K562 (cell line): ENCODE measurements around the gene RPL7A. TPM values are rescaled to one million over a fixed set of nuclear protein-coding genes. Genes with fewer than 3 reads are reported as not detected.

Source experiments
- ATAC-seq: fragments of 200-7000 bp; cut with Tn5 transposase; 3 replicates; pipeline ENCODE4 v1.9.1; 2020; ENCODE audit warnings: moderate library complexity
- BruUV-seq: library from RNA; stranded (reverse); fragments of 400-500 nt; replicated peaks from 2 replicates; lab custom pipeline; 2021; lab: Mats Ljungman, UMichigan
- CTCF ChIA-PET: fragments of 300-600 bp; formaldehyde crosslinking; extraction: SDS; loops from one replicate; lab custom pipeline; 2021; ENCODE audit warnings: low intra/inter-chr PET ratio; lab: Yijun Ruan, JAX
- POLR2A ChIA-PET: fragments of 300-600, 350-650 bp; sonication (Branson Sonifier 250); formaldehyde crosslinking; extraction: SDS; loops from one replicate; lab custom pipeline; 2021; ENCODE audit warnings: antibody characterized with exemption, inconsistent platforms; lab: Yijun Ruan, JAX
- DNase-seq, 4 experiments: peaks; one replicate each; pipeline versions ENCODE4 v3.0.0 to v3.0.0-alpha.2; 2011 to 2018; ENCODE audit warnings: low spot score in 3 of 4, mixed read lengths in 3 of 4; ENCODE audit errors: extremely low read depth in 1 of 4
- FAIRE-seq: peaks from 2 replicates; lab custom pipeline; 2011; peaks lifted over from hg19 to GRCh38; lab: Jason Lieb, UNC
- H2AFZ ChIP-seq: 2 replicates; pipeline ENCODE4 v1.6.0; 2011; ENCODE audit warnings: low read depth, low read length, control low read depth, inconsistent platforms
- H3K27ac ChIP-seq: fragments of 200-600 bp; 3 replicates; pipeline ENCODE4 v1.8.0; 2011; ENCODE audit warnings: low read depth, mild to moderate bottlenecking, control low read depth, inconsistent platforms, low read length, moderate library complexity, mixed read lengths; ENCODE audit errors: extremely low read depth
- H3K27me3 ChIP-seq, 2 experiments: fragments of 300-600 bp in 1 of 2; 2 replicates in 1 of 2; 3 replicates in 1 of 2; pipeline versions ENCODE4 v1.6.0 to v1.8.0; 2011; ENCODE audit warnings: inconsistent platforms in 2 of 2, low read length in 2 of 2, mild to moderate bottlenecking in 1 of 2, mixed read lengths in 1 of 2, moderate library complexity in 1 of 2; ENCODE audit not compliant: control insufficient read depth in 2 of 2, insufficient read depth in 2 of 2
- H3K36me3 ChIP-seq: fragments of 300-600 bp; 3 replicates; pipeline ENCODE4 v1.8.0; 2011; ENCODE audit warnings: mild to moderate bottlenecking, low read length, inconsistent platforms; ENCODE audit not compliant: control insufficient read depth, insufficient read depth
- H3K4me1 ChIP-seq, 2 experiments: fragments of 200-600 bp in 1 of 2; replicated peaks in 1 of 2; 2 replicates in 1 of 2; 3 replicates in 1 of 2; pipeline versions ENCODE4 v1.5.1 to v1.8.0; 2011; ENCODE audit warnings: inconsistent platforms in 2 of 2, low read length in 2 of 2, mild to moderate bottlenecking in 1 of 2, mixed read lengths in 1 of 2, moderate library complexity in 1 of 2; ENCODE audit not compliant: control insufficient read depth in 2 of 2, insufficient read depth in 2 of 2
- H3K4me2 ChIP-seq: 2 replicates; pipeline ENCODE4 v1.6.1; 2011; ENCODE audit warnings: low read length, control low read depth, inconsistent platforms, mixed read lengths; ENCODE audit not compliant: insufficient read depth
- H3K4me3 ChIP-seq: fragments of 200-600 bp; sonication (generic), shearing (Covaris generic); 2 replicates; pipeline ENCODE4 v1.5.1; 2016; ENCODE audit warnings: control low read depth, inconsistent platforms
- H3K79me2 ChIP-seq: fragments of 200-600 bp; 3 replicates; pipeline ENCODE4 v1.8.0; 2011; ENCODE audit warnings: low read length, inconsistent platforms; ENCODE audit not compliant: control insufficient read depth, insufficient read depth
- H3K9ac ChIP-seq, 2 experiments: 2 replicates each; pipeline versions ENCODE4 v1.6.0 to v1.6.1; 2011; ENCODE audit warnings: low read depth in 2 of 2, low read length in 2 of 2, control low read depth in 1 of 2, inconsistent platforms in 1 of 2, mild to moderate bottlenecking in 1 of 2, mixed read lengths in 1 of 2; ENCODE audit not compliant: insufficient read depth in 1 of 2
- H3K9me1 ChIP-seq: one replicate; pipeline ENCODE4 v1.6.0; 2011; ENCODE audit warnings: inconsistent platforms, mild to moderate bottlenecking, low read length, moderate library complexity; ENCODE audit not compliant: control insufficient read depth, insufficient read depth
- H3K9me3 ChIP-seq: replicated peaks from 2 replicates; pipeline ENCODE4 v1.5.1; 2011; ENCODE audit warnings: low read depth, low read length, inconsistent platforms; ENCODE audit not compliant: control insufficient read depth, insufficient read depth
- H4K20me1 ChIP-seq: replicated peaks from 2 replicates; pipeline ENCODE4 v1.6.1; 2011; ENCODE audit warnings: low read length, inconsistent platforms, mixed read lengths; ENCODE audit not compliant: control insufficient read depth, insufficient read depth
- RBFOX2 ChIP-seq: fragments of 200-400 bp; formaldehyde crosslinking; IDR thresholded peaks from 2 replicates; pipeline ENCODE4 v1.6.1; 2017; ENCODE audit warnings: low read depth, mild to moderate bottlenecking, low read length, moderate library complexity
- RBM22 ChIP-seq: fragments of 200-400 bp; formaldehyde crosslinking; IDR thresholded peaks from 2 replicates; pipeline ENCODE4 v1.6.1; 2018; ENCODE audit warnings: low read length, low read depth; ENCODE audit not compliant: poor library complexity, severe bottlenecking
- WGBS: fragments of 100-300 bp; shearing (Covaris generic); methylation state at CpG from one replicate; pipeline ENCODE4 v1.1.6; 2016; ENCODE audit warnings: low coverage, mixed read lengths; ENCODE audit not compliant: insufficient coverage; ENCODE audit errors: missing lambda C conversion rate; 5-methylcytosine and 5-hydroxymethylcytosine counted together
- in situ Hi-C: fragments of 300-500 bp; cut with MboI; formaldehyde crosslinking; loops from 4 replicates; pipeline ENCODE4 v1.15.0; 2018; ENCODE audit warnings: inconsistent platforms, mixed read lengths
- intact Hi-C: fragments of 100-400 bp; cut with micrococcal nuclease; formaldehyde crosslinking; loops from 2 replicates; pipeline ENCODE4 v1.14.2; 2022
- polyA plus RNA-seq, 8 experiments: library from polyadenylated mRNA; depleted of rRNA in 4 of 8; stranded (reverse) in 5 of 8; unstranded in 3 of 8; fragments of >200 nt; fragmentation: Nextera tagmentation in 2 of 8; fragmentation: Illumina TruSeq in 1 of 8; extraction: Ambion mirVana in 2 of 8; extraction: Trizol in 1 of 8; gene quantifications; 2 replicates each; pipeline versions ENCODE4 v1.2.1 to v1.2.3, GENCODE V29; 2011 to 2014; ENCODE audit warnings: inconsistent platforms in 1 of 8, missing spikeins in 1 of 8
- total RNA-seq, 7 experiments: library from RNA; depleted of rRNA in 6 of 7; stranded (reverse); fragments of >200 nt in 6 of 7; fragmentation: Illumina TruSeq in 2 of 7; extraction: Trizol in 2 of 7; gene quantifications; 2 replicates each; pipeline versions ENCODE4 v1.2.1 to v1.2.3, GENCODE V29; 2011 to 2021; ENCODE audit warnings: low replicate concordance in 1 of 7
- TF ChIP-seq, protein P1 (sequence below): fragments of 250-450 bp; sonication (Bioruptor Pico); IDR thresholded peaks from 2 replicates; pipeline ENCODE4 v1.5.0; 2021
- TF ChIP-seq, protein P2 (sequence below): sonication (generic); formaldehyde crosslinking; IDR thresholded peaks from 2 replicates; pipeline ENCODE4 v1.8.1; 2023; ENCODE audit warnings: mild to moderate bottlenecking, missing genetic modification reagents

Gene RPL7A
- total and polyA plus RNA-seq, 9 of the 15 experiments (the other 6 are each of a cell fraction or from before 2014, with no cell fraction given), result 1,935 to 3,760 (median 2,652) TPM

DNA sequence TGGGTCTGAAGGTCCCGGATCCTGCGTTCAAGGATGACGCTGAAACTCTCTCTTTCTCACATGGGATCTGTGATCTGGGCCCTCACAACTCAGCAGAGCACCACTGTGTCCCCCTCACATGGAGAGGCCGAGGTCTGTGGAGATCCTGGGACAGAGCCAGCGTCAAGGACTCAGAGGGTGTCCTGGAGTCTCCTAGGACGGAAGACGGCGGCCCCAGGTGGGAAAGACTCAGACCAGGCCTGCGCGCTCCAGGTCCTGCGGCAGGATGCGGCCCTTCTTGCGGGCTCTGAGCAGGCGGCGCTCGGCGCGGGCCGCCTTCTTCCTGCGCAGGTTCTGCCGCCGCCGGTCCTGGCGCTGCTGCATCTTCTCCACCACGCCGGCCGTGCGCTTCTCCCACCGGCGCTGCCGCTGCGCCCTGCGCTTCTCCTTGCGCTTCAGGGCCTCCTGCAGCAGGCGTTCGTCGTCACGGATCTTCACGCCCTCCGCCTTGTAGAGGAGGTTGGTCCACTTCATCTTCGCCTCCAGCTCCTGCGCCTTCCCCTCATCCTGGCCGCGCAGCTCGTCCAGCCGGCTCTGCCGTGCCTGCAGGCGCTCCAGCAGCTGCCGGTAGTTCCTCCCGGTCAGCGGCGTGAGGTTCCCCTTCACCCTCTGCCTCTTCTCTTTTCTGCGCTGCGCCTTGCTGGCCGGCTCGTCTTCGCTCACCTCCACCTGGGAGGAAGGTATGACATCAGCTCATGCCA lies 16.2 kb upstream of the RPL7A start:
- Histone ChIP-seq H3K9me3 (0 out of 2 replicates have a peak, but pooled peaks cover 1% of the 10 kb centered on the region), H3K4me3 (no peak overlapping the region), H3K4me2 (no peak overlapping the region), H4K20me1 (peaks cover 4% of the 10 kb centered on the region; the same call in 1 of the 2 replicates), H3K79me2 (peaks cover 39% of the 10 kb centered on the region), H3K27ac (no peak overlapping the region), H3K9me1 (no peaks in the 10 kb centered on the region), H2AFZ (no peak overlapping the region), H3K27me3 (no peaks in the 10 kb centered on the region; a peak in 1 of 5 replicates), H3K9ac (peak overlapping the region in 1 of 2 experiments; percentile 37; a peak in 1 of 4 replicates), H3K4me1 (peaks cover 4 to 39% of the 10 kb centered on the region in 2 experiments; a peak in 4 of 5 replicates), H3K36me3 (peaks cover 52% of the 10 kb centered on the region)
- 97% methylated on average over 35 of the region's 57 CpGs for WGBS
- FAIRE-seq (no peak), ATAC-seq (no peak), DNase-seq (no peak)
- BruUV-seq, result no TSS peak
- POLR2A ChIA-PET, result interaction anchor here (0.7 to 3.1 kb wide), 4 partner anchors 9 to 106 kb away, joined by 3 to 16 read pairs (median 4); partner anchors contain the start of genes MED22 and RPL7A
- CTCF ChIA-PET, result no interaction called here
- in situ Hi-C loops, result loop anchor here (5.0 kb wide), 1 partner anchor 145 kb away; no protein-coding TSS in a partner anchor
- TF ChIP-seq RBFOX2 (peak; percentile 64), RBM22 (peak; percentile 45)
- TF ChIP-seq, protein P1, sequence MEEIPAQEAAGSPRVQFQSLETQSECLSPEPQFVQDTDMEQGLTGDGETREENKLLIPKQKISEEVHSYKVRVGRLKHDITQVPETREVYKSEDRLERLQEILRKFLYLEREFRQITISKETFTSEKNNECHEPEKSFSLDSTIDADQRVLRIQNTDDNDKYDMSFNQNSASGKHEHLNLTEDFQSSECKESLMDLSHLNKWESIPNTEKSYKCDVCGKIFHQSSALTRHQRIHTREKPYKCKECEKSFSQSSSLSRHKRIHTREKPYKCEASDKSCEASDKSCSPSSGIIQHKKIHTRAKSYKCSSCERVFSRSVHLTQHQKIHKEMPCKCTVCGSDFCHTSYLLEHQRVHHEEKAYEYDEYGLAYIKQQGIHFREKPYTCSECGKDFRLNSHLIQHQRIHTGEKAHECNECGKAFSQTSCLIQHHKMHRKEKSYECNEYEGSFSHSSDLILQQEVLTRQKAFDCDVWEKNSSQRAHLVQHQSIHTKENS (CRISPR knock-in tag), result no peak
- TF ChIP-seq, protein P2, sequence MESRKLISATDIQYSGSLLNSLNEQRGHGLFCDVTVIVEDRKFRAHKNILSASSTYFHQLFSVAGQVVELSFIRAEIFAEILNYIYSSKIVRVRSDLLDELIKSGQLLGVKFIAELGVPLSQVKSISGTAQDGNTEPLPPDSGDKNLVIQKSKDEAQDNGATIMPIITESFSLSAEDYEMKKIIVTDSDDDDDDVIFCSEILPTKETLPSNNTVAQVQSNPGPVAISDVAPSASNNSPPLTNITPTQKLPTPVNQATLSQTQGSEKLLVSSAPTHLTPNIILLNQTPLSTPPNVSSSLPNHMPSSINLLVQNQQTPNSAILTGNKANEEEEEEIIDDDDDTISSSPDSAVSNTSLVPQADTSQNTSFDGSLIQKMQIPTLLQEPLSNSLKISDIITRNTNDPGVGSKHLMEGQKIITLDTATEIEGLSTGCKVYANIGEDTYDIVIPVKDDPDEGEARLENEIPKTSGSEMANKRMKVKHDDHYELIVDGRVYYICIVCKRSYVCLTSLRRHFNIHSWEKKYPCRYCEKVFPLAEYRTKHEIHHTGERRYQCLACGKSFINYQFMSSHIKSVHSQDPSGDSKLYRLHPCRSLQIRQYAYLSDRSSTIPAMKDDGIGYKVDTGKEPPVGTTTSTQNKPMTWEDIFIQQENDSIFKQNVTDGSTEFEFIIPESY, result peak; percentile 77
- intact Hi-C loops, result no loop called here
